Activated naive CD4-positive, alpha-beta T cell treated with anti-CD3 and anti-CD28 coated beads, Interleukin-2, amount 50 U/mL, for 72 hours (primary cell): ENCODE results near the gene TMX4. TPM values are rescaled to one million over a fixed set of nuclear protein-coding genes. Genes with fewer than 3 reads are reported as not detected.
"Not testable (repeated sequence)": the region's sequence is repeated elsewhere in the genome, so short reads cannot be mapped to it uniquely, and the experiment has no call there.

Experiments
- ATAC-seq, 2 donors: fragments of 150-1000 bp; cut with Tn5 transposase; 2 replicates each; pipeline ENCODE4 v1.10.0; 2021; ENCODE audit warnings: mild to moderate bottlenecking in 2 of 2, moderate library complexity in 2 of 2
- DNase-seq, 2 donors: peaks; one replicate each; pipeline ENCODE4 v3.0.0; 2021 to 2022; ENCODE audit warnings: low spot score in 2 of 2
- H3K27ac Mint-ChIP-seq, 2 donors: one replicate each; pipeline ENCODE4 v1.8.0; 2022; ENCODE audit warnings: mild to moderate bottlenecking in 2 of 2, mixed read lengths in 2 of 2
- H3K36me3 Mint-ChIP-seq, 2 donors: one replicate each; pipeline ENCODE4 v1.8.0; 2022; ENCODE audit warnings: mixed read lengths in 2 of 2
- H3K9me3 Mint-ChIP-seq, 2 donors: one replicate each; pipeline ENCODE4 v1.8.0; 2022; ENCODE audit warnings: mixed read lengths in 2 of 2
- total RNA-seq, 2 donors: library from RNA; stranded (reverse); gene quantifications; one replicate each; pipeline ENCODE4 v1.2.3, GENCODE V29; 2022

TMX4 gene
- total RNA-seq, 2 donors from 2014 or later: 22.3 to 23.9 TPM

- DNase-seq (no peak), ATAC-seq (no peak)
- Mint-ChIP-seq H3K36me3 (no peaks in the 10 kb centered on the region), H3K9me3 (no peaks in the 10 kb centered on the region), H3K27ac (no peak overlapping the region)
Measured at GRCh38 chr20:8032499-8032898, 12.9 kb upstream of the TMX4 start.

GRCh38 chr20:8031539-8031938, 12.0 kb upstream of the TMX4 start:
- H3K9me3 Mint-ChIP-seq, ATAC-seq, H3K27ac Mint-ChIP-seq, DNase-seq, H3K36me3 Mint-ChIP-seq: not testable (repeated sequence)

GRCh38 chr20:8021541-8022269, 2.1 kb upstream of the TMX4 start:
- DNase-seq: no peak
- Mint-ChIP-seq H3K36me3 (no peaks in the 10 kb centered on the region), H3K27ac (no peak overlapping the region), H3K9me3 (no peaks in the 10 kb centered on the region)
- no peak for ATAC-seq

GRCh38 chr20:8020314-8021079, 936 bp upstream of the TMX4 start:
- DNase-seq (no peak), ATAC-seq (no peak)
- Mint-ChIP-seq H3K27ac (no peak overlapping the region), H3K9me3 (no peaks in the 10 kb centered on the region), H3K36me3 (no peaks in the 10 kb centered on the region)

GRCh38 chr20:8019998-8020247, 362 bp upstream of the TMX4 start:
- Mint-ChIP-seq H3K9me3 (no peaks in the 10 kb centered on the region), H3K36me3 (no peaks in the 10 kb centered on the region), H3K27ac (peak overlapping the region in 1 of 2 donors; percentile 91)
- ATAC-seq (no peak), DNase-seq (no peak)

GRCh38 chr20:8018958-8019245, 659 bp downstream of the TMX4 start:
- Mint-ChIP-seq H3K36me3 (no peaks in the 10 kb centered on the region), H3K27ac (no peak overlapping the region), H3K9me3 (no peaks in the 10 kb centered on the region)
- ATAC-seq (peak; percentile 69 to 80), DNase-seq (no peak)

GRCh38 chr20:8012724-8013123, 6.8 kb downstream of the TMX4 start:
- Mint-ChIP-seq H3K27ac (no peak overlapping the region), H3K36me3 (no peaks in the 10 kb centered on the region), H3K9me3 (no peaks in the 10 kb centered on the region)
- ATAC-seq (no peak), DNase-seq (no peak)

GRCh38 chr20:8008733-8009132, 10.8 kb downstream of the TMX4 start:
- H3K36me3 Mint-ChIP-seq: peaks cover 0 to 4% of the 10 kb centered on the region in 2 donors
- ATAC-seq (no peak), DNase-seq (no peak)
- H3K27ac Mint-ChIP-seq: no peak overlapping the region
- H3K9me3 Mint-ChIP-seq: no peaks in the 10 kb centered on the region

GRCh38 chr20:8007490-8007889, 12.1 kb downstream of the TMX4 start:
- H3K27ac Mint-ChIP-seq: peak overlapping the region in 1 of 2 donors; percentile 7
- peaks cover 0 to 4% of the 10 kb centered on the region in 2 donors for H3K36me3 Mint-ChIP-seq
- DNase-seq (no peak), ATAC-seq (no peak)
- no peaks in the 10 kb centered on the region for H3K9me3 Mint-ChIP-seq

GRCh38 chr20:8005575-8006366, 13.8 kb downstream of the TMX4 start:
- no peak for DNase-seq
- ATAC-seq: no peak
- peaks cover 0 to 9% of the 10 kb centered on the region in 2 donors for H3K36me3 Mint-ChIP-seq
- H3K9me3 Mint-ChIP-seq: no peaks in the 10 kb centered on the region
- no peak overlapping the region for H3K27ac Mint-ChIP-seq

GRCh38 chr20:8005033-8005432, 14.5 kb downstream of the TMX4 start:
- no peak for ATAC-seq
- H3K27ac Mint-ChIP-seq: no peak overlapping the region
- no peak for DNase-seq
- no peaks in the 10 kb centered on the region for H3K9me3 Mint-ChIP-seq
- H3K36me3 Mint-ChIP-seq: peaks cover 0 to 16% of the 10 kb centered on the region in 2 donors

- H3K36me3 Mint-ChIP-seq: peaks cover 0 to 16% of the 10 kb centered on the region in 2 donors
- no peak for DNase-seq
- H3K27ac Mint-ChIP-seq: no peak overlapping the region
Measured at GRCh38 chr20:8002056-8002455, 17.5 kb downstream of the TMX4 start.

GRCh38 chr20:8000796-8001195, 18.8 kb downstream of the TMX4 start:
- no peak overlapping the region for H3K27ac Mint-ChIP-seq
- DNase-seq (no peak), ATAC-seq (no peak)
- peaks cover 0 to 14% of the 10 kb centered on the region in 2 donors for H3K36me3 Mint-ChIP-seq
- H3K9me3 Mint-ChIP-seq: no peaks in the 10 kb centered on the region

More at GRCh38 chr20:8002056-8002455, 17.5 kb downstream of the TMX4 start:
- ATAC-seq: no peak
- H3K9me3 Mint-ChIP-seq: no peaks in the 10 kb centered on the region

- Mint-ChIP-seq H3K9me3 (peaks cover 10 to 12% of the 10 kb centered on the region in 2 donors), H3K27ac (no peak overlapping the region), H3K36me3 (peaks cover 19 to 30% of the 10 kb centered on the region in 2 donors)
- DNase-seq (no peak), ATAC-seq (peak; percentile 94 to 95)
Measured at GRCh38 chr20:7996898-7997297, 22.7 kb downstream of the TMX4 start.

GRCh38 chr20:7994809-7995208, 24.8 kb downstream of the TMX4 start:
- ATAC-seq (no peak), DNase-seq (no peak)
- Mint-ChIP-seq H3K27ac (no peak overlapping the region), H3K9me3 (peaks cover 10 to 12% of the 10 kb centered on the region in 2 donors), H3K36me3 (peaks cover 18 to 19% of the 10 kb centered on the region in 2 donors)

- DNase-seq: no peak
- ATAC-seq: no peak
- peaks cover 18 to 19% of the 10 kb centered on the region in 2 donors for H3K36me3 Mint-ChIP-seq
- no peak overlapping the region for H3K27ac Mint-ChIP-seq
- H3K9me3 Mint-ChIP-seq: peaks cover 10 to 12% of the 10 kb centered on the region in 2 donors
Measured at GRCh38 chr20:7993703-7994102, 25.9 kb downstream of the TMX4 start.

GRCh38 chr20:7993238-7993637, 26.3 kb downstream of the TMX4 start:
- H3K9me3 Mint-ChIP-seq: peaks cover 10 to 12% of the 10 kb centered on the region in 2 donors
- H3K27ac Mint-ChIP-seq: no peak overlapping the region
- DNase-seq (no peak), ATAC-seq (no peak)
- peaks cover 18 to 19% of the 10 kb centered on the region in 2 donors for H3K36me3 Mint-ChIP-seq
